IPS-NIHi7 (cell line): ENCODE data around the gene AGTPBP1.
A peak's percentile ranks its signal among the peaks of the same experiment; 100 is the strongest.
"Not testable (repeated sequence)": the region's sequence is repeated elsewhere in the genome, so short reads cannot be mapped to it uniquely, and the experiment has no call there.

Experiments used
- DNase-seq: peaks from one replicate; pipeline ENCODE4 v3.0.0; 2012; ENCODE audit warnings: mixed read lengths; ENCODE audit errors: extremely low spot score

AGTPBP1 gene

DNA sequence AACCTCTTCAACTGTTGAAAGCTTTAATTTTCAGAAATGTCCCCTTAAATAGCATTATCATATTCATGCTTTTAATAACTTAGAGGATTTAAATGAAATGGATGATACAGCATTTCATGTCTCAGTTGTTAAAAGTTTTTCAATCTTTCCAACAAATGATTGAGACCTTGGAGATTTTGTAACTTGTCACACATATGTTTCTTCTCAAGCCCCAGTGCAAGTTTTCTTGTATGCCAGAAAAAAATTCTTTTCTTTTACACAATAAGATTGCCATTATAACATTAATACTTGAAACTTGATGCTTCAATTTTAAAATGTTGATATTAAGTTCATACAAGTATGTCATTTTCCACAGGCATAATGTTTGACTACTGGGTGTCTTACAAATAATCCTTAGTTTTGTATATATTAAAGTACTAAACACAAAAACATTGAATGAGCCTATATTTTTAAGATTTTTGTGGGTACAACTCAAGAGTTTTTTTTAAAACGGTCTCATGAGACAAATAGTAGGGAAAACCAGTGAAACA lies 124.5 kb downstream of the AGTPBP1 start:
- no peak for DNase-seq

GRCh38 chr9:85615792-85616191 lies 126.0 kb downstream of the AGTPBP1 start:
- DNase-seq = no peak

- peak; percentile 78 for DNase-seq
These were observed 131.5 kb downstream of the AGTPBP1 start for GRCh38 chr9:85610074-85610860.

DNA sequence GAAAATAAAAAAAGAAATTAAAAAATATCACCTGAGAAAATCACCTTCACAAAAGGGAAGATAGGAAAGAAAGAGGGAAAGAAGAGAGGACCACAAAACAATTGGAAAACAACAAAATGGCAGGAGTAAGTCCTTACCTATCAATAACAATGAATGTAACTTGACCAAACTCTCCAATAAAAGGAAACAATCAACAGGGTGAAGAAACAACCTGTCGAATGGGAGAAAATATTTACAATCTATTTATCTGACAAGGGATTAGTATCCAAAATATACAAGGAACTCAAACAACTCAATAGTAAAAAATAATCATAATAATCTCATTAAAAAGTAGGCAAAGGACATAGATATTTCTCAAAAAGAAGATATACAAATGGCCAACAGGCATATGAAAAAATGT lies 135.8 kb downstream of the AGTPBP1 start:
- DNase-seq = no peak

- DNase-seq = no peak
These were observed 137.8 kb downstream of the AGTPBP1 start for GRCh38 chr9:85603936-85604335.

DNA sequence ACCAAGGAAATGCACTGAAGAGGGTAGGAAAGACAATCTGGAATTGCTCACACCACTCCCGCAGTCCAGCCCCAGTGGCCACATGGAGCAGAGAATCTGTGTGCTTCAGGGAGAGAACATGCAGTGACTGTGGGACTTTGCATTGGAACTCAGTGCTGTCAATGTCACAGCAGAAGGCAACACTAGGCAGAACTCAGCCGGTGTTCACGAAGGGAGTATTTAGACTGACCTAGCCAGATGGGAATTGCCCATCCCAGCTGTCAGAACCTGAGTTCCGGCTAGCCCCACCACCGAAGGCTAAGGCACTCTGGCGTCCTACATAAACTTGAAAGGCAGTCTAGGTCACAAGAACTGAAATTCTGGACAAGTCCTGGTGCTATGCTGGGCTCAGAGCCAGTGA lies 139.0 kb downstream of the AGTPBP1 start:
- no peak for DNase-seq

- peak; percentile 72 for DNase-seq
These were observed 141.0 kb downstream of the AGTPBP1 start for GRCh38 chr9:85600675-85601263.

- no peak for DNase-seq
These were observed 142.1 kb downstream of the AGTPBP1 start for GRCh38 chr9:85599540-85600105.

DNA sequence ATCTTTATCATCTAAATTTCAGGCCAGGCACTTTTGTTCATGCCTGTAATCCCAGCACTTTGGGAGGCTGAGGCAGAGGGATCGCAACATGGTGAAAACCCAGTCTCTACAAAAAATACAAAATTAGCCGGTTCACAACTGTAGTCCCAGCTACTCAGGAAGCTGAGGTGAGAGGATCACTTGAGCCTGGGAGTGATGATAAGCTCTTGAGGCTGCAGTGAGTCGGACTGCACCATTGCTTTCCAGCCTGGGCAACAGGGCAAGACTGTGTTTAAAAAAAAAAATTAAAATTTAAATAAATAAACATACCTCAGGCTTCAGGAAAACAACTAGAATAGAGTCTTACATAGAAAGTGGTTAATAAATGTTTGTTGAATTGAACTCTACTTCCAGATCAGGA lies 147.4 kb downstream of the AGTPBP1 start:
- no peak for DNase-seq

DNA sequence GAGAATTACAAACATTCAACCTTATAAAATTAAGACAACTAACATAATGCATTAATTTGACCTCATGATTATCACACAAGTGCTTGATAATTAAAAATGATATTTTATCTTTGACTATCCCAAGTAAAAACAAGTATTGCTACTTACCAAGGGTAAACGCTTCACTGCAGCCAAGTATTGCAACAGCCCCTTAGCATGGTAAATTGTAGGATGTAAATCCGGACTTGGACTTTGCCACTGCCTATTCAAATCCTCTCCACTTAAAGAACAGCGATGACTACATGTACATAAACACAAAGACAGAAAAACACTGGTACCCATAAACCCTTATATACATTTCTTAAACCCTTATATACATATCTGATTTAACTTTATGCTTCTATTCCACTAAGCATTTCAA lies 155.1 kb downstream of the AGTPBP1 start:
- DNase-seq = no peak

DNA sequence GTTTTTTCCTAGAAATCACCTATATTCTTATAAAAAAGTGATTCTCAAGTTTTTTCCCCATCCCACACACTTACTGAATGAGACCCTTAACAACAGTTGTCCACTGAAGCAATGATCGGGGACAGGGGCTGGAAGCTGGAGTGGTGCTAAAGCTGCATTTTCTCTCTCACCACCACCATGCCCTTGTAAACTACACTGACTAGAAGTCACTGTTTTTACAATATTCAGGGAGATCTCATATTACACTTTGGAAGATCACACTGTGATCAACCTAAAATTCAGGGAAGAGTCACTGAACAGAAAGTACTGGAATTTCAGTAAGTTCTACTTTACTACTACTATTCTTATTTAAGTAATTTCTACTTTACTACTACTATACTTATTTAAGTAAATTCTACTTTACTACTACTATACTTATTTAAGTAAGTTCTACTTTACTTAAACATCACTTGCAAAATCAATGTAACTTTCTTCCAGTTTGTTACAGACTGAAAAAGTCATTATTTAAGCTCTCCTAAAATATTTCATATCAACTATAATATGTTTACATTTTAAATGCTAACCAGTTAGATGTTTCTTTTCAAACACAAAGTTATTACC lies 164.3 kb downstream of the AGTPBP1 start:
- DNase-seq = no peak

DNA sequence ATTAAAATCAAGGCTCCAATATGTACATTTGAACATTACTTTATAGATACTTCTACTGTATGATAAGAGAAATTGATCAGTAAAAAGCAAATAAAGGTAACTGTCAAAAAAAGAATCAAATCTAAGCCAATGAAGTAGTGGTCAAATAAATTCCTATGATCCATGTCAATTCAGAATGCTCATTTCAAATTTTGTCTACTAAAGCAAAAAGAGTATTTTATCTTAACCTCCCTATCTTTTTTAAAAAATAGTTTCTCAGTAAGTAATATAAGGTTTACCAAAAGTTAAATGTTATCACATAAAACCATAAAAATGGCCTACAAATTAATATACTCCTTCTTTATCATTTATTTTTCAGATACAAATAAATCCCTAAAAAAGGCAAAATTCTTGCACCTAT lies 165.9 kb downstream of the AGTPBP1 start:
- no peak for DNase-seq

DNA sequence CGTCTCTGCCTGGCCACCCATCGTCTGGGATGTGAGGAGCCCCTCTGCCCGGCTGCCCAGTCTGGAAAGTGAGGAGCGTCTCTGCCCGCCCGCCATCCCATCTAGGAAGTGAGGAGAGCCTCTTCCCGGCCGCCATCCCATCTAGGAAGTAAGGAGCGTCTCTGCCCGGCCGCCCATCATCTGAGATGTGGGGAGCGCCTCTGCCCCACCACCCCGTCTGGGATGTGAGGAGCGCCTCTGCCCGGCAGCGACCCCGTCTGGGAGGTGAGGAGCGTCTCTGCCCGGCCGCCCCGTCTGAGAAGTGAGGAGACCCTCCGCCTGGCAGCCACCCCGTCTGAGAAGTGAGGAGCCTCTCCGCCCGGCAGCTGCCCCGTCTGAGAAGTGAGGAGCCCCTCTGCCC lies 168.2 kb downstream of the AGTPBP1 start:
- not testable (repeated sequence) for DNase-seq

DNA sequence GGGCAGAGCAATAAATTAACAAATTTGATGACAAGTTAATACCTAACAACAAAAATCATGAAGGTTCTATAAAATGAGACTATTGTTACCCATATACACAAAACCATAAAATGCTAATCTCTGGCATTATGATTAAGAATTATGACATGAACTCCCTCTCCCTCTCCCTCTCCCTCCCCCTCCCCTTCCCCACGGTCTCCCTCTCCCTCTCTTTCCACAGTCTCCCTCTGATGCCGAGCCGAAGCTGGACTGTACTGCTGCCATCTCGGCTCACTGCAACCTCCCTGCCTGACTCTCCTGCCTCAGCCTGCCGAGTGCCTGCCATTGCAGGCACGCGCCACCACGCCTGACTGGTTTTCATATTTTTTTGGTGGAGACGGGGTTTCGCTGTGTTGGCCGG lies 168.8 kb downstream of the AGTPBP1 start:
- DNase-seq = not testable (repeated sequence)

DNA sequence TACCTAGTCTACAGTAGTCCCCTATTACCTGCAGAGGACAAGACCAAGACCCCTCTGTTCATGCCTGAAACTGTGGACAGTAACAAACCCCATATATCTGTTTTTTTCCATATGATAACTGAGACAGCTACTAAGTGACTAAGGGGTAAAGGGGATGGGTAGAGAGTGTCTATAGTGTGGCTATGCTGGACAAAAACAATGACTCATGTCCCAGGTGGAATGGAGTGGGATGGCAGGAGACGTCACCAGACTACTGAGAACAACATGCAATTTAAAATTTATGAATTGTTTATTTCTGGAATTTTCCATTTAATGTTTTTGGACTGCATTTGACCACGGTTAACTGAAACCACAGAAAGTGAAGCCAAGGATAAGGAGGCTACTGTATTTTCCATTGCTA lies 171.8 kb downstream of the AGTPBP1 start:
- no peak for DNase-seq

DNA sequence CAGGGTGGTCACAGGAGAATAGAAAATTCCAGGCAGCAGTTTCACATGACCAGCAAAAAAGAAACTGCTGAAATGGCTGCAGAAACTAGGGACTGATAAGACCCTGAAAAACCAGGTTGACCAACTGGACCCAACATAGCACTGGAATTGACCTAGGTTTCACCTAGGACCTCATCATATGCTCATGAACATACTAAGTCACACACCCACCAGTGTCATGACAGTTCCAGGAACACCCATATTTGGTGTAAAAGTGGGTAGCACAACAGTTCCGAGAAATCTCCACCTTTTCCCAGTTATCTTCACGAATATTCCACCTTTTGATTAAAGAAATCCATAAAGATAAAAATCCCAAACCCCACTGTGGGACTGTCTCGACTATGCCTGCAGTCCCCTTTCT lies 182.2 kb downstream of the AGTPBP1 start:
- no peak for DNase-seq

GRCh38 chr9:85554349-85554748 lies 187.4 kb downstream of the AGTPBP1 start:
- peak; percentile 33 for DNase-seq

DNA sequence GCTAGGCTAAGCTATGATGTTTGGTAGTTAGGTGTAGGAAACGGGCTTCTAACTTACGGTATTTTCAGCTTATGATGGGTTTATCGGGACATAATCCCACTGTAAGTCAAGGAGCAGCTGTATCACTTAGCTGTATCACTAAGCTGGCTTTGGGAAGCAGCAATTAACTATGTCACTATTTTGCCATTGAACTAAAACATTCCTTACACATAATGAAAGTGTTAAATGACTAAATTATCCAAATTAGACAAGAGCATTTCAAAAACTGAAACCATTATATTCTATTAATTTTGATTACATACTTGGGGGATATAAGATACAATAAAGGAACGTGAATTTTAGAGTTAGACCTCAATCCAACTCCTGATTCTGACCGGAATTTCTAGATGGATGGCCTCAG lies 188.3 kb downstream of the AGTPBP1 start:
- no peak for DNase-seq

GRCh38 chr9:85547599-85547998 lies 194.2 kb downstream of the AGTPBP1 start:
- no peak for DNase-seq

DNA sequence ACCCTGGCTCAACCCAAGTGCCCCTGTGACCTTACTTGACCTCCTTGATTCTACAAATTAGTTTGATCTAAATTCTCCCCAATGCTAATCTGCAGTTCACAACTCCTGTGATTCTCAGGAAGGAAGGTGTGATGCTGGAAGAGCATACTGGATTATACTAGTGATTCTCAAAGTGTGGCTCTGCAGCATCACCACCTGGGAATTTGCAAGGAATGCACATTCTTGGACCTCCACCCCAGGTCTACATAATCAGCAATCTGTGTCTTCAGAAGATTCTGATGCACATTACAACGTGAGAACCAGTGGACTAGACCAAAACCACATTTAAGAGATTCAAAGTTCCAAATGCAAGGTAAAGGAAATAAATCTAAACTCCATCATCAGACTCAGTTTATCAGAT lies 198.6 kb downstream of the AGTPBP1 start:
- no peak for DNase-seq

DNA sequence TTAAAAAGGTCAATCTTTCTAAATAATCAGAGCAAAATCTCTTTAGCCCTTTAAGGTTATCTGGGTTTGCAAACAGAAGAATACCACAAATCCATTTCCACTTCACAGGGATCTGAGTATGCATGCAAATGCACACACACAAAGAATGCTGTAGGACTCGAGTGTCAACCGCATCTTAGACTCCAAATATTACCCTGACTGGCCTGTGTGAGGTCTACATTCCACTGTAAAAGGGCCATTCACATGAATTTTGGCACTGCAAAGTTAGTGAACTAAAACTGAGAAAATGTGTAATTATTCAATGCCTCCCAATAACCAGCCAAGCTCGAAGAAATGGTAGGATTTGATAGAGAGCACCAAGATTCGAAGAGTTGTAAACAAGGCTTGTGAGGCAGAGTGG lies 199.9 kb downstream of the AGTPBP1 start:
- no peak for DNase-seq

GRCh38 chr9:85536514-85536913 lies 205.2 kb downstream of the AGTPBP1 start:
- DNase-seq = no peak

GRCh38 chr9:85536076-85536475 lies 205.7 kb downstream of the AGTPBP1 start:
- no peak for DNase-seq
